ENCODE results near the gene ATP6V0A1.
A peak's percentile ranks its signal among the peaks of the same experiment; 100 is the strongest.
"Not testable (repeated sequence)": the region's sequence is repeated elsewhere in the genome, so short reads cannot be mapped to it uniquely, and the experiment has no call there.

ATP6V0A1 gene

DNA sequence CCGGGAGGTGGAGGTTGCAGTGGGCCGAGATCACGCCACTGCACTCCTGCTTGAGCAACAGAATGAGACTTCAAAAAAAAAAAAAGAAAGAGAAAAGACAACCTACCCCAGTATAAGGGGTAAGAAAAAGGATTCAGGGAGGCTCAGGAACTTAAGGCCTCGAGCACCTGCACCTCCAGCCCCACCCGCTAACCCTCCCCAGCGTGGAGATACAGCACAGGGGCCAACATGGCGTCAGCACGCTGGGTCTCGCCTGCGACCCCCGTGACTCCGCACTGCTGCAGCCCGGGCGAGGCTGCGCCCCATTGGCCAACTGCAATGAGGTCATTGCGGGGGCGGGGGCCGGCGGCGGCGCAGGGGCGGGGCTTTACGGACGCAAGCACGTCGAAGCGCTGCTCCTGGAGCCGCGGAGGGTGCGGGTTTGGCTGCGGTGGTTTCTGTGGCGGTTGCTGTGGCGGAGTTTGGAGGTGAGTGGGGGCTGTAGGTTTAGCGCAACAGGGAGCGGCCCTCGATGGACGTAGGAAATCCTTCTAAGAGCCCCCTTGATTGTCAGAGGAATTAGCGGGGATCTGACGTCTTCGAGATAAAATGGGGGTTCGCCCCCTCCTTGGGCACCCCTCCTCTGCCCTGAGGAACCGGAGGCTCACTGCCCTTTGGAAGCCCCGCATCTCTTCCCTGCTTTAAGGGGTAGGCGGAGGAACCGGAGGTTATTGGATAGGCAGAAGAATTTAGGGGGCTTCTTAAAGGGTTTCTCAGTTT is at the start of gene ATP6V0A1:
ATP6V0A1 (plus strand) TSS at position 382 of the 759 bp plus-strand sequence. CDS start 2,017 bp downstream, outside the sequence.
- peak; percentile 88 for DNase-seq

DNA sequence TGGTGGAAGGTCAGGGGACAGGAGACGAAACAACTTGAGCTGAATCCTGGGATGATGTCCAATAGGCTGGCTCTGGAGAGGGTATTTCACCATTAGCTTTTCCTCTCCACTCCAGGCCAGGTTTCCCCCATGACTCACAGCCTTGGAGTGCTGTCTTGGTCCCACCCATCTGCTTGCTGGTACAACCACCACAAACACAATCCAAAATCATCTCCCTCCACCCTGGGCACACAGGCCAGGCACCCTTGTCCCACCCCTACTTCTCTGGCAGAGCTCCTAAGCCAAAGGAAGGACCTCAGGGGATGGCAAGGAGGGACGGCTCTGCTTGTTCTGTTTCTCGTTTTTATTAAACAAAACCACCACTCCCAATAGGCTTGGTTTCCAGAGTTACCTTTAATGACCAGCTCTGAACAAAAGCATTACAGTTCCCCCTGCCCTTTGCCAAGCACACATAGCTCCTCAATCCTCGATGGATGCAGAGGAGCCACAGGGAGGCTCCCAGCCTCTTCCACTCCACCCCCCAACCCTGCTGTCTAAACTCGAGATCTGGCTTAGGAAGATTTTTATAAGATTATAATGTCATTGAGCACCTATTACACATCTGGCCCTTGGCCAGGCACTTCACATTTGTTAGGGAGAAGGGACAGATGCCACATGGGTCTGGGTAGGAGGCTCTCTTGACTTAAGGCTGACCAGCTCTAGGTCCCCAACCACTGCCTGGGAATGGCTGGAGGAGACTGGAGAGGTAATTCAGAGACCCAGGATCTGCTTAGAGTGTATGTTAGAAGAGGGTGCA is 49.0 kb upstream of the ATP6V0A1 start:
- no peak for DNase-seq

DNA sequence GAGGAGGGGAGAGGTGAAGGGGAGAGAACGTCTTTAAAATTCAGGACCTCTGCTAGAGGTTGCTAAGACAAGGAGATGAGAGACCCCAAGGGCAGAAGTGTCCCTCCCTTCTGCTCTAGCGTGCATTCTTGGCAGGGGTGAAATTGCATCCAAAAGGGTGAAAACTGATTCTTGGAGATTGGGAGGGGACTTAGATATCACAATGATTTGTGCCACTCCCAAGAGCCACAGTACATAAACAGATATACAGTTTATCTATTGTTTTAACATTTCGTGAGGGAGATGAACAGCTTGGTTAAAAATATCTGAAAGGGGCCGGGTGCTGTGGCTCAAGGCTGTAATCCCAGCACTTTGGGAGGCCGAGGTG is 48.4 kb upstream of the ATP6V0A1 start:
- no peak for DNase-seq

DNA sequence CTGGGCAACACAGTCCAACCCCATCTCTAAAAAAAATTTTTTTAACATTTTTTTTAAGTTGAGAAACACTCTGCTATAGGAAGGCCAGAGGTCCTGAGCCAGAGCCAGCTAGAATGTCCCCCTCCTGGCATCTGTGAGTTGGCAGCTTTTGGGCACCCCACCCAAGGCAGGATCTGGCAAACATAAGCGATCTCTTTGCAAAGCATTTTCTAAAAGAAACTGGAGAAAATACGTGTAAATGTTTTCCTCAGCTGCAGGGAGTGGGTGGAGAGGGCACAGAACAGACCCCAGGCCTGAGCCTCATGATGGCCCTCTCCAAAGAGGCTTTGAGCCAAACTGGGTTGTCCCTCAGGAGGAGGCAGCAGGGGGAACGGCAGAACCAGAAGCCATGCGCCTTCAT is 47.3 kb upstream of the ATP6V0A1 start:
- DNase-seq, result no peak

DNA sequence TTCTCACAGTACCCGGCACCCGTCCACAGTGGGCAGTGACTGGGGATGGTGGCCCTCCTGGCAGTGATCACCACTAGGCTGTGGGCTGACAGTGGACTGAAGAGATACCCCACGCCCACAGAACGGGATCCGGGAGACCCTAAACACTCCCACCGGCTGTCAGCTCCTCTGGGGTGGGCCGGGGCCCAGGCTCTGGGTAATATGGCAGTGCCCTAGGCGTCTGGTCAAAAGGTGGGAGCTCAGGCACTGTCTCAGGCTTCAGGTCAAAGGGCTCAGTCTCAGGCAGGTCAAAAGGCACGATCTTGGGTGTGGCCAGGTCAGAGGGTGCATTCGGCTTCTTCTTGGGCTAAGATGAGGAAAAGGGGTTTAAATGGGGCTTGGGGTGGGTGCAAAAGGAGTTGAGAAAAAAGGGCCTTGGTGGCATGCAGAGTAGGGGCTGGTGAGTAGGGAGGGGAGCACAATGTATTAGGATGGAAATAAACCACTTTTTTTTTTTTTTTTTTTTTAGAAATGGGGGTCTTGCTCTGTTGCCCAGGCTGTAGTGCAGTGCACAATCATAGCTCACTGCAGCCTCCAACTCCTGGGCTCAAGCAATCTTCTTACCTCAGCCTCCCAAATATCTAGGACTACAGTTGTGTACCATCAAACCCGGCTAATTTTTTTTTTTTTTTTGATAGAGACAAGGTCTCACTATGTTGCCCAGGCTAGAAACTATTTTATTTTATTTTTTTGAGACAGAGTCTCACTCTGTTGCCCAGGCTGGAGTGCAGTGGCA is 46.6 kb upstream of the ATP6V0A1 start:
- no peak for DNase-seq

DNA sequence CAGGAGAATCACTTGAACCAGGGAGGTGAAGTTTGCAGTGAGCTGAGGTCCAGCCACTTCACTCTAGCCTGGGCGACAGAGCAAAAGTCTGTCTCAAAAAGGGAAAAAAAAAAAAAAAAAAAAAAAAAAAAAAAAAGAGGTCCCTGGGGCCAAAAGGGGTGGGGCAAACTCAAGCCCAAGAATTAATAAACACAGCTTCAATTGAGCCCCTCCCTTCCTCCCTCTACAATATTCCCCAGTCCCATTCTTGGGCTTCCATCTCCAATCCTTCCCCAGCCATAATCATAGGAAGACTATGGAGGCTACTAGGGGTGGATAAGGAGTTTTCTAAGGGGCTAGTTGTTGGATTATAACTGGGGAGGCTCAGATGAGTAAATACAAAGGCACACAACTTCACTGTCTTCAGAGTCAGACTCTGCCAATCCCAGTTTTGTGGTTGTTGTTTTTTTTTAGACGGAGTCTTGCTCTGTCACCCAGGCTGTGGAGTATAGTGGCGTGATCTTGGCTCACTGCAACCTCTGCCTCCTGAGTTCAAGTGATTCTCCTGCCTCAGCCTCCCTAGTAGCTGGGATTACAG is 45.1 kb upstream of the ATP6V0A1 start:
- DNase-seq, result no peak

DNA sequence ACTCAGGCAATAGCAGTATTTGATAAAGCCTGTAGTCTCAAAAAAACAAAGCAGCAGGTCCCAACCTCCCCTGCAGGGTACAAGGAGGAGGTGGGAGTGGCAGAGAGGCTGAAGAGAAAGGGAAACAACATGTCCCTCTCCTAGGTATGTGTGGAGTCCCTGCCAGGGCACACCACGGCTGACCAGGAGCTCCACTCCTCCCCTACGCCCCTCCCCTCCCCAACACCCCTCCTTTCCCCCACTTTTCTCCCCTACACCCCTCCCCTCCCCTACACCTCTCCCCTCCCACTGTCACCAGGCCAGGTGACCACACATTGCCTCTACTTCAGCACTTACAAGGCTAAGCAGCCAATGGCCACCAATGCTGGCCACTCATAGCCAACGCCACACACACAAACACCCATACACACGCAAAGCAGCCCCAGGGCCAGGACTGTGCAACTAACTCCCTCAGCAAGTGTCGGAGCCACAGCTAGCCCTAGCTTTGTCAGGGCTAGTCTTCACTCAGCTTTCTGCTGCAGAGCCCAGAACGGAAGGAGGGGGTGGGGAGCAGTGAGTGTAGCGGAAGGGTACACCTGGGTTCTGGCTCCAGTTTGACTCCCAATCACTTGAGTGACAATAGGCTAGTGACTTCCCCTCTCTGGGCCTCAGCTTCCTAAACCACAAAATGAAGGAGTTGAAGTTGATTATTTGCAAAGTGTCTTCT is 43.8 kb upstream of the ATP6V0A1 start:
- peak; percentile 55 for DNase-seq

DNA sequence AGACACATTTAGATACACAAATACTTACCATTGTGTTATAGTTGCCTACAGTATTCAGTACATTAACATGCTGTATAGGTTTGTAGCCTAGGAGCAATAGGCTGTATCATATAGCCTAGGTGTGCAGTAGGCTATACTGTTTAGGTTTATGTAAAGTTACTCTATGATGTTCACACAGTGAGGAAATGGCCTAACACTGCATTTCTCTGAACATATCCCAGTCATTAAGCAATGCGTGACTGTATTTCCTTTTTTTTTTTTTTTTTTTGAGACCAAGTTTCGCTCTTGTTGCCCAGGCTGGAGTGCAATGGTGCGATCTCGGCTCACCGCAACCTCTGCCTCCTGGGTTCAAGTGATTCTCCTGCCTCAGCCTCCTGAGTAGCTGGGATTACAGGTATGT is 40.7 kb upstream of the ATP6V0A1 start:
- not testable (repeated sequence) for DNase-seq

DNA sequence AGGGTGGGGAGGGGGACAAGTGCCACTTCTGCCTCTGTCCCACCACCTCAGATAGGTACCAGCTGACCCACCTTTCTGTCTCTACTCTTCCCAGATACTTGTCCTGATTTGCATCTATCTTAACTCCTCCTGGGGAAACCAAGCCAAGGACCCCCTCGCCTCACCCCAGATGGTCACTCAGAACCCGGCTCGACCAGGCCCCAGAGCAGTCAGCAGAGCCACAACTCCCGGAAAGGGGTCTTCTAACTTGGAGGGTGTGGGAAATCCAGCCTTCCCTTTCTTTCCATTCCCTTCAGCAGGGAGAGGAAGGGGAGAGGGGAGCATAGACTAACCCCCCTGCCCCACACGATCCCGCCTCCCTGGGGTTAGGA is 37.6 kb upstream of the ATP6V0A1 start:
- no peak for DNase-seq

DNA sequence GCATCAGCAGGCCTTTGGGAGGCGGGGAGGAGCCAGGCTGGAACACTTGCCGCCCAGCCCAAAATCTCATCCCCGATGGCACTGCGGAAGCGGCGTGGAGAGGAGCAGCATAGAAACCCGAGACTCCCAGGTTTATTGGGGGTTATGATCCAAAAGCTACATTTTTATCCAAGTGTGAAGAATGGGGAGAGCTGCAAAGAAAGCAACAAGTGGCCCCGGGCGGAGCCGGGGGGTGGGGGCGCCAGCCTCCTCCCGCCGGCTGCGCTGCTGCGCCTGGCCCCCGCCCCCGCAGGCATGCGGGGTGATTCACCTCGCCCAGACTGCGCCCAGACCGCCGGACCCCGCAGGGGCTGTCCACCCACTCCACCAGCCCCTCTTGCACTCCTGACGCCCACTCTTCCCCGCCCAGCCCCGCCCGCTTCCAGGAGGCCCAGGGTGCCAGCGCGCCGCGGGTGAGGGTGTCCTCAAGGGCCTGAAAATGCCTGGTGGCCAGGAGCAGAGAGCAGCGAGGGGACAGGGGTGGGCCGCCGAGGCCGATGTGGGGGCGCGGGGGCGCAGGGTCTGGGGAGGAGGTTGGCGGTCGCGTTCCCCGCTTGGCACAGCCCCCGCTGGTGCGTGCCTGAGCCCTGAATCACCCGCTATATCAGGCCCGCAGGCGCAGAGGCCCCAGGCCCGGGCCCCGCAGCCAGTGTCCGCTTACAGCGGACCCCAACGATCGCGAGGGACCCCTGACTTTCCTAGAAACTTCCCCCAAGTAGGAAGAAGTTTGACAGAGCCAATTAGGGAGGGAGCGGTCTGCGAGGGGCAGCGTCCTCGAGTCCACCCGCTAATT is 37.0 kb upstream of the ATP6V0A1 start:
- DNase-seq, result no peak

DNA sequence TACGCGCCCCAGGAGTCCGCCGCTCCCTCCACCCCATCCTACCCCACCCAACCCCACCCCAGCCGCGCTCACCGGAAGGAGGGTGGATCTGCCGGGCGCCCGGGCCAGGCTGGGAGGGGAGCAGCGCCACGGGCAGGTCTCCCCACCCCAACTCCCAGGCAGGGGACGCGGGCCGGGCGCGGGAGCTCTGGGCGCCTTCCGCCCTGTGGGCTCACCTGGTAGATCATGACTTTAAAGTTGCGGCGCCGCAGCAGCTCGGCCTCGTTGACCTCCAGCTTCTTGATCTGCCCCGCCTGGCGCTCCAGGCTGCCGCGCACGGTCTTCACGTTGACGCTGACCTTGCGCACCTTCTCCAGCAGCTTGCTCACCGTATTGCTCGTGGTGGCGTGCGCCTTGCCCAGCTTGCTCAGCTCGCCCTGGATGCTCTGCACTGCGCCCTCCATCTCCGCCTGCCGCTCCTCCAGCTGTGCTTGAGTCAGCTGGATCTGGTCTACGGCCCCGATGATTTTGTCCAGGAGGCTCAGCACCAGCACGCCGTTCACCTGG is 36.2 kb upstream of the ATP6V0A1 start:
- peak; percentile 31 for DNase-seq

DNA sequence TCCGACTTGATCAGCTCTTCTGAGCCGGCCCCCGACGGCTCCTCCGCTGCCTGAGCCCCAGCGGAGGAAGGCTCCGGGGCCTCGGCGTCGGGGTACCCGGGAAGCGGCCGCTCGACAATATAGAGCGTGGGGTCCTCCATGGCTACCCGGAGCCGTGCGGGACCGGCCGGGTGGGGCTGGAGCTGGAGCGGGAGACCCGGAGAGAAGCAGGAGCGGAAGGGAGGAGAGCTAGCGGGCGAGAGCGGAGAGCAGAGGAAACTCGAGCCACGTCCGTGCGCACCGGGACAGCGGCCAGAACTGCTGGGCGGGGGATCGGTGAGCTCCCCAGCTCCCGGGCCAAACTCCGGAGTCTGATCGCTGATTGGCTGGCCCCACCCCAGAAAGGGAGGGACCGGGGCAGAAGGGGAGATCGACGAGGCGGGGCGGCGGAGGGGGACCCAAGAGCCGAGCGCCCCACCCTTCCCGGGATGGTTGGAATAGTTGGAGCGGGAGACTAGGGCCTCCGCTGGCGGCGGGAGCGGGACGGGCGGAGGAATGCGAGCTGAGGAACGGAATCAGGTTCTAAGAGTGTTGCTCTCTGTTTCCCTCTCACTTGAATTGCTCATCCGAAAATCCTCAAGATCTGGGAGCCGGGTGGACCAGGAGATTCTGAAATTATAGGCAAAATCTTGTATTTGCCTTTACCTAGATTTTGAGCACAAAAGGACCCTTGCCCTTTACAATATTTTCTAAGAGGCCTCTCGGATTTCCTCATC is 35.5 kb upstream of the ATP6V0A1 start, which contains the start of gene CAVIN1:
CAVIN1 (minus strand) TSS at position 299 of the 755 bp plus-strand sequence; CDS start at position 140, 159 bp downstream.
- no peak for DNase-seq

DNA sequence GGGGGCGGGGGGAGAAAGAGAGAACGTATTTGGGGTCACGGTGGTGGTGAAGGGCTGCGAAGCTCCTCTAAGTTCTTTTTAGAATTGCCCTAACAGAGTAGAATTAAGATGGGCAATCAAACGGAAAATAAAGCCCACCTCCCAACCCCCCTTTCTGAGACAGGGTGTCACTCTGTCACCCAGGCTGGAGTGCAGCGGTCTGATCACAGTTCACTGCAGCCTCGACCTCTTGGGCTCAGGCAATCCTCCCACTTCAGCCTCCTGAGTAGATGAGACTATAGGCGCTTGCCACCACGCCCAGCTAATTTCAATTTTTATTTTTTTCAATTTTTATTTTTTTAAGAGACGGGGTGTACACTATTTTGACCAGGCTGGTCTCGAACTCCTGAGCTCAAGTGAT is 34.9 kb upstream of the ATP6V0A1 start:
- DNase-seq, result no peak

DNA sequence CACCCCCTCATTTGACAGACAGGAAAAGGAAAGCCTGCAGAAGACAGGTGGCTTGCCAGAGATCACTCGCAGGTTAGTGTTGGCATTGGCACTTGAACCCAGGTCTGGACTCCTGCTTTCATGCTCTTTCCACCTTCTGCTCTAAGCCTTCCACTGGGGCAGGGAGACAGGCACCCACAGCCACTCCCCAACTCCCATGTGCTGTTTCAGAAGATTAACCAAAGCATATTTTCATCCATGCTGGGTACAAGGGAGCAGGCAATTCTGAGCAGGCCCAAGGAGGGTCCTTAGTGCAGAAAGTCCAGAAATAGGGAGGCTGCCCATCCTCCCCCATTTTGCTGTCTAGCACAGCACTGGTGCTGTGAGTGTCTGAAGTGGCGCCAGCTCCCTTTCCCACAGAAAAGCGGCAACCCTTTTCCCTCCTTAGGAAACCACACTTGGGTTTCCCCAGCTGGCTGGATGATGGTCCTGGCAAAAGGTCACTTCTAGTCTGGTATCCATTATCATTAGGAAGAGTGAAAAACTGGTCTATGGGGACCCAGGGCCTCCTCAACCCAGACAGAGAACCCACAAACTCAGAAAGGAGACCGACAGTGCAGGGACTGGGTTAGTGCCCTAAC is 33.6 kb upstream of the ATP6V0A1 start:
- no peak for DNase-seq

DNA sequence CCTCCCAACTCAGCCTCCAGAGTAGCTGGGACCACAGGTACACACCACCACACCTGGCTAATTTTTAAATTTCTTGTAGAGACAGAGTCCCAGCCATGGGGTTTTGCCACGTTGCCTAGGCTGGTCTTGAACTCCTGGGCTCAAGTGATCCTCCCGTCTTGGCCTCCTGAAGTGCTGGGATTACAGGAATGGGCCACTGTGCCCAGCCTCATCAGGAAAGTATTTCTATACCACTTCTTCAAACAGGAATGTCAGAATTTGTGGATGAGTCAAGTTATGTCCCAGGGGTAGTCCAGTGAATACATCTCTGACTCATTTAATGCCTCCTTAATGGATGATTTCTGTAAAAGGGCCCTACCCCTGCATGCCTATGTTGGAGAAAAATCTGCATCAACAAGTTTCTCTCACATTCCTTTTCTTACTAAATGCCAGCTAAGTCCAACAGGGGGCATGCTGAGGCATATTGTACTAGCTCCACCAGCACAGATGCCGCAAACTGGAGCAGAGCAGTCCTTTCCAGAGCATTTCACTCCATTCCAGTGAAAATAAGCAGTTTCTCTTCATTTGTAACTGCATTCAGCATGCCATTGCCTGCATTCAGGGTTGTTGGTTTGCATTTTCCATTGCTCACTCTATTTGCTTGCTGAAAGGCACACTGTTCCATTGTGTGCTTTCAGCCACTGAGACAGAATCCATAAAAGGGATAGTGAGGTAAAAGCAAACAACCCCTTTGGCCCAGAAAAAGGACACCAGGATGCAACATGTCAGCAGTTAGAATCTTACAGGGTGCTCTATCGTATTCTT is 30.3 kb upstream of the ATP6V0A1 start:
- DNase-seq, result peak; percentile 36

DNA sequence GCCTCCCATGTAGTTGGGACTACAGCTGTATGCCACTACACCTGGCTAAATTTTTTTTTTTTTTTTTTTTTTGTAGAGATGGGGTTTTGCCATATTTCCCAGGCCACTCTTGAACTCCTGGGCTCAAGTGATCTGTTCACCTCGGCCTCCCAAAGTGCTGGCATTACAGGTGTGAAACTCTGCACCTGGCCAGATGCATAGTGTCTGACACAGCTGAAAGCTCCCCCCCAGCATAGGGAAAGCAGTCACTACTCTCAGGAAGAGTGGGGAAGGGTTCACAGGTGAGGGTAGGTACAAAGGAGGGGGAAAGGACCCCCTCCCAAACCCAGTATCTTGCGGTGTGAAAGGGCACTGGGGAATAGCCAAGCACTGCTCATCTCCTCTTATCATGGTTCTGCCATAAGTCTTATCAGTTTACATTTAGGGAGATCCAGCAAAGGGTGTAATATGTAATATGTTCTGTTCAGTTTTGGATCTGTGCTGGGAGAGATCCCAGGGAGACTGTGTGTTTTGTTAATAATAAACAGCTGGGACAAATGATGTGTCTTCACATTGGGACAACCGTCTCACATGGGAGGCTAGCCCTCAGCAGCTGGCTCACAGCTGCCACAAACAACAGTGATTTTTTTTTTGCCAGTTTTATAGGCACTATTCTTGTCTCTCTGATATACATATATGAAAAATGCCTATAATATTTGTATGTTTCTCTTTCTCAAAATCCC is 28.8 kb upstream of the ATP6V0A1 start:
- no peak for DNase-seq

DNA sequence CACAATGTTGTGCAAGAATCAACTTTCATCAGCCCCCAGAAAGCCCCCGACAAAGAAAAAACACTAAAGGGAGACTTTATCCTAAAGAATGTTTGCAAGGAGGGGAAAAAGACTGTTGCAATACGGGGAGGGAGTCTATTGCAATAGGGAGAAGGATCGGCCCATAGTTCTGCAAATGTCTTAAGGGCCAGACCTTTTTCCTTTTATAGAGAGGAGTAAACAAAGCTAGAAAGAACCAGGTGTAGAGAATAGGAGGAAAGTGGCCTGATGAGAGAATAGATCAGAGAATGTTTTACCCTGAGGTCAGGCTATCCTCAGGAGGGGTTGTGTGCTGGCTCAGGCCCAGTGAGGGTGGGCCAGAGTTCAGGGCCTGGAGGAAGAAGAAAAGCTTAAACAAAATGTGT is 26.9 kb upstream of the ATP6V0A1 start:
- DNase-seq, result no peak

DNA sequence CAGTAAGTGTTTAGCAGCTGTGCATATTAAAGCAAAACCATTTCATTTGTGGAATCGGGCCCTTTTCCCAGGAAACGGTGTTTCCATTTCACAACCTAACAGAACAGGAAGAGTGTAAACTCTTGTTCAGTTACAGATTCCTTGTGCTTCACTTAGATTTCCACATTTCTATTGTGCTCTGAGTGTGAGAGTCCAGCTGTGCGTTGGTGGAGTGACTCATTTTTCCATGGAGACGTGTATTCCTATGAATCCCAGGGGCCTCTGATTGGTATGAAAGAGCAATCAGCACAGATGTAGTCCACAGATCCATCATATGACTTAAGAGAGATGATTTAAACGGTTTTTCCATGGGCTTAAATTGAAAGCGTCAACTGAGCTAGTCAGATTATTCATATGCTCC is 22.3 kb upstream of the ATP6V0A1 start:
- no peak for DNase-seq
